Sciatic nerve (tissue), 2 donors: Measurements from ENCODE around the gene MLLT10. TPM values are rescaled to one million over a fixed set of nuclear protein-coding genes. Genes with fewer than 3 reads are reported as not detected.
"Not testable (repeated sequence)": the region's sequence is repeated elsewhere in the genome, so short reads cannot be mapped to it uniquely, and the experiment has no call there.

Source experiments
- ATAC-seq: fragments of 200-7000 bp; cut with Tn5 transposase; one replicate; pipeline ENCODE4 v1.9.1; 2020; ENCODE audit warnings: mild to moderate bottlenecking, moderate library complexity
- DNase-seq: peaks from one replicate; pipeline ENCODE4 v3.0.0-alpha.2; 2020; ENCODE audit warnings: low spot score
- intact Hi-C: fragments of 100-400 bp; cut with DNase I; formaldehyde crosslinking; loops from one replicate; pipeline ENCODE4 v1.14.2; 2022
- total RNA-seq: library from RNA; stranded (reverse); fragmentation: NEBNext Ultra II Directional; extraction: Animal tissue kit (Norgen Biotek cat#: 25700); gene quantifications from one replicate; pipeline ENCODE4 v1.2.1, GENCODE V29; 2021
- donor health status: DM: no; HTN: no; CAD: no.
- donor health status: DM: no; HTN: no; CAD: no.

The MLLT10 gene
- total RNA-seq, 1 donor from 2014 or later, result 68.1 TPM

DNA sequence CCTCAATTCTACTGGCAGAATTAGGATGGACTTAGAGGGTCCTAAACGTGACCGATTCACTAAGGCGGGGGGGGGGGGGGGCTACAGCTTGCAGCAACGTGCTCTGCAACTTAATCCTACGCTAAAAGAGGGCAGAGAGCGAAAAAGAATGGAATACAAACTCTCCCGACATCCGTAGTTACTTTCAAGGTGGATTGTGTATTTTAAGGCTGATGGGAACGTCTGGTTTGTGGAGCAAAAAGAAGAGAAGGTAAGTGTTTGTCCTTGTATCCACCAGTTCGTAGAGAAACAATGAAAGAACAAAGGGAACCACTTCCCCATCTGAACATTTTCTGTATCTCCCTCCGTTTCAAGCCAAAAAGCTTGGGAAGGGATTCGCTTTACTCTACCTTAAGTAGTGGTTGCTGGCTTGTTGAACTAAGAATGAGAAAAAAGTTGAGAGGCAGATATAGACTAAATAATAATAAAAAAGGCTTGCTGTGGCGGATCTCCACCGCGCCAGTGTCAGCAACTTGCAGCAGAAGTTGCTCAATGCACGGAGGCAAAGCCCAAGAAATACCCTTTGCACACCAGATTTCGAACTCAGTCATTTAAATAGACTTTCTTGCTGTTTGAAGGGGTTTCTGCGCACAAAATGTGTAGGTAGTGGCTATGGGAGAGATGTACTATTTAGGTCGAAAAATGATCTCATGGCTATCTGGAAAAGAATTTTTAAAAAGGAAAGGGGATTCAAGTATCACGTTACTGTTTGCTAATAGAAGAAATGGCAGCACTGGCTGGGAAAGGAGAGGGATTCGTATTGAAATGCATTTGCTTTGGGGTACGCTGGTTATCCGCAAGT lies 9.3 kb upstream of the MLLT10 start:
- intact Hi-C loops, result no loop called here
- no peak for DNase-seq
- ATAC-seq, result no peak

- intact Hi-C loops, result no loop called here
- ATAC-seq (peak; percentile 91), DNase-seq (peak; percentile 93)
Measured at GRCh38 chr10:21525367-21526187, 8.5 kb upstream of the MLLT10 start, which contains the start of gene SKIDA1. TSS of gene SKIDA1 (minus strand) at chr10:21525682. CDS start at chr10:21517822, 7,860 bp downstream.

DNA sequence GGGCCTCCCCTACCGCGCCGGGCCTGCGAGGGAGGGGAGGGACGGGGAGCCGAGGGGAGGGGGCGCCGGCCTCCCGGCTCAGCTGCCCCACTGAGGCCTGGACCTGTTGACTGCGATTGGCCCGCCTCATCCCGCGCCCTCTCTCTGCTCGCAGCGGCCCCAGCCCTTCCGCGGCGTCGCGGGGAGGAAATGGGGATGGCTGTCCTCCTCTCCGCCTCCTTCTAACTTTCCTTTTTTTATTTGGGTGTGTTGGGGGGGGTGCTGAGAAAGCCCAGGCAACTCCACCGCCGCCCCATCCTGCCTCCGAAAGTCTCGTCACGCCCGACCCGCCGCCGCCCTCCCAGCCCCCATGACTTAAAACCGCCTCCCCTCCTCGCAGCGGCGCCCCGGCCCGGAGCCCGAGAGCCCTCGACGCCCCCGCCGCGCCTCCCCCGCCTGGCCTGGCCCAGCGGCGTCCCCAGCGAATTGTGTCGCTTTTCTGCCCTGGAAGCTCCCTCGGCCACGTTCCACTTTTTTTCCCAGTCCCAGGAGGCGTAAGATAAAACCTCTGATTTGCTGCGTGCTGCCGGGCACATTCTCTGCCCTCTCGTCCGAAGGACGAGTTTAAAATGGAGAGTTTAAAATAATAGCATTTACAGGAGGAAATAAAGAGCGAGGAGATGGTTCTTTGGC lies 7.7 kb upstream of the MLLT10 start:
- DNase-seq (peak; percentile 91), ATAC-seq (peak; percentile 65)
- intact Hi-C loops, result no loop called here

DNA sequence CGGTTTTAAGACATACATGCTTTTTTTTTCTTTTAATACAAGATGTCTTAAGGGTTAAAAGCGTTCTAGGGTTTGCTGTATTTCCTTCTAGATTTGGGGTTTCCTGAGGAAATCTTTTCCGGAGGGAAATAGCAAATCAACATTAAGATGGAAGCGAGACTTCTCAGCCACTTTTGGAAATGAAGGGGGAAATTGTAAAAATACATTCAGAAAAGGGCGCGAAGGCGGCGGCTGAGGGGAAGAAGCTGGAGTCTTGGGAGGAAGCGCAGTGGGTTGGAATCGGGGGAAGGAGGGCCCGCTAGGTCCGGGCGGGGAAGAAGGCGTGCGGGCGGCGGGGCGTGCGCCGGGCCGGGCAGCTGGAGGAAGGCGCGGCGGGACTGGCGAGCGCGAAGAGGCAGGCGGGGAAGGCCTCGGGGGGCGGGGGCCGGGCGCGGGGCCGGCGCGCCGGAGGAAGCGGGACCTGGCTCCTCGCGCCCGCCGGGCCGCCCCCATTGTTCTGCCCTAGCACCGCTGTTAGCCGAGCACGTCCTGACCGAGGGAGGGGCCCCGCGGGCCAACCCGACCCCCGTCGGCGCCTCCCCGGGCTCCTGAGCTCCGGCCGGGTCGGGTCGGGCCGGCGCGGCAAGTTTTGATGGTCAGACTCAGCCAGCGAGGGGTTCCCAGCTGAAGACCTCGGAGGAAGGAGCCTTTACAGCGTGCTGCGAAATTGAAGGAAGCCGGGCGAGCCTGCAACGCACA lies 7.0 kb upstream of the MLLT10 start:
- ATAC-seq, result peak; percentile 40
- intact Hi-C loops, result no loop called here
- DNase-seq, result peak; percentile 85

DNA sequence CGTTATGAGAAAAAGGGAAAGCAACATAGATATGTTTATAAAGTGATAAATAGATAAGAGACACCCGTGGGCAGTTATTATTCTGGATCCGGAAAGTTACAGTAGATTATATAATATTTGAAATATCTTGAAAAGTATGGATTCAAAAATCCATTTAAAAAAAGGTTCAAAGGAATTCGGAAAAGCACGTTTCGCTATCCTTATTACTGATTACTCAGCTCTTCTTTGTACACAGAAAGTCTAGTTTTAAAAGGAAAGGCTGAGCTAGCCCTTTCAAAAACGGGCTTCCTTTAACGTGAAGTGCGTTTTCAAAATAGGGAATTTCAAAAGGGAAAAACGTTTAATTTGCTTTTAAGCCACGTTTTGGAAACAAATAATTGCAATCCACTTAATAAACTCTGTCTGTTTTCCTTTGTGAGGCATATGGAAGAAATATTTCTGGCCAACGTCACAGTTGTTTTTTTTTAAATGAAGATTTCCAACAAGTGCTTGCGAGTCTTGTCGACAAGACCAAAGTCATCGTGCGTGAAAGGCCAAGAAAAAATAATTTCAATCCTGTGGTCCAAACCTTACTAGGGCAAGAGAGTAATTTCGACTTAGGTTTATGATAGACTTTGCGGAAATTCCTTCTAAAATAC lies 6.3 kb upstream of the MLLT10 start:
- intact Hi-C loops, result no loop called here
- DNase-seq, result no peak
- no peak for ATAC-seq

- DNase-seq, result no peak
- intact Hi-C loops, result no loop called here
Measured at GRCh38 chr10:21528236-21529031, 5.6 kb upstream of the MLLT10 start.

DNA sequence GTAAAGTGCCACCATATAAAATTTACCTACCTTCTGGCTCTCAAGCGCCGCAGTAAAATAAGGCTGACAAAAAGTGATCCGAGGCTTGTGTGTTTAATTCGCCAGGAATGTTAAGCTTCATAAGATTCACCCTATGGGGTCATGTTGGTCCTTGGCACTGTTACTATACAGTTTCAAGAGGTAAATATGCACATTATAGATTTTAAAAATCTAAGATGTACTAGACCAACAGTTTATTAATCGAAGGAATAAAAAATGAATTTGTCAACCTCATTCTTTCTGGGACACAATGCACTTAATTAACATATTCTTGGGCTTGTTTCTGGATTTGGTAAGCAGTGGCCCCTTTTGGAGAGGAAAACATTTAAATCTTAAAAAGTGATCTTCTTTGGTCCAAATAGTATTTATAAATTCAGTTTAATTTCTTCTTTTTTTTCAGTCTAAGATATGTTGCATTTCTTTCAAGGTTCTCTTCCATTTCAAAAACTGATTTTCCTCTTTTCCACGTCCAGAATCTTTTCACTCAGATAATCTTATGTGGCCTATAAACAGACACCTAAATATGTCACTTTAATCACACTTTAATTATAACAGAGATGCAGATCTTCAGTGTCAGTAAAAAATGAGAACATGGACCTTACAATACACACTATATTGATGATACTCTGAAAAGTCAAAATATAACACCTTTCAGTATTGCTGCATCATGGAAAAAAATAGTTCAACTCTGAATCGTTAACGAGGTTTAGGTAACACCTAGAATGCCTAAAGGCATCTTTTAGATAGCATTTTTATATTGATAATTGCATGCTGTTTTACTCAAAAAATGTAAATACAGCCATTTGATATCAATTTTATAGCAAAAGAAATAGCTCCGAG lies 4.8 kb upstream of the MLLT10 start:
- no peak for ATAC-seq
- no peak for DNase-seq
- intact Hi-C loops, result no loop called here

More at GRCh38 chr10:21528236-21529031, 5.6 kb upstream of the MLLT10 start:
- ATAC-seq, result no peak

DNA sequence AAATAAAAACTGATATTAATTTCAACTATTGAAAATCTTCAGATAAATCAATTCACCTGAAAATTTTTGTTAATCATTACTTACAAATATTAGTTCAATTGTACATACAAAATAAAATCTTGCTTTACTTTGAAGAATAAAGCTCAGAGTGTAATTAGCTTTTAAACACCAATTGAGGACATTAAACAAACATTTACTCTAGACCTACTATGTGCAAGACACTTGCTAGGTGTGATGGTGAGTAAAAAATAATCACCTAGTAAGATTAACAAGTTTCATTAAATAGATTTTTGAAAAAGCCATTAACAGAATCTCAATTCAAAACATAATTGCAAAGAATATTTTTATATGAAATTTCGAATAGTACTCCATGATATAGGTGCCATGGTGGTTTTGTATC lies 3.9 kb upstream of the MLLT10 start:
- DNase-seq (no peak), ATAC-seq (no peak)
- intact Hi-C loops, result no loop called here

DNA sequence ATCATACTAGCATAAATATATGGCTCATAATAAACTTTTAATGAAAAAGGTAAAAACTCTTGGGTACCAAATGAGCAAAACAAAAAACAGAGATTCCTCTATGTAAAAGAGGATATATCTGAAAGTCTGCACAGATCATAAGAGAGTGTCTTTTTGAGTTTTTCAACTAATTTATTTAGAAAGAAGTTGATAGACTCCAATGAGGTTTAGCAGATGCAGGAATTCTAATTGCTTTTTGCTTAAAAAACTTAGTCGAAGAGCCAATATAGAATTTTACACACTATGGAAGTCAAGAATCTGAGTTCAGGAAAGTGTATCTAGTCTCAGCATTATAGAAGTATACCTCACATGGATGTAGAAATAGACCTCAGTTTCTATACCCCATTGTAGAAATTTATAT lies 3.4 kb upstream of the MLLT10 start:
- ATAC-seq (no peak), DNase-seq (no peak)
- intact Hi-C loops, result no loop called here

- intact Hi-C loops, result no loop called here
- DNase-seq (no peak), ATAC-seq (no peak)
Measured at GRCh38 chr10:21531164-21531563, 2.9 kb upstream of the MLLT10 start.

GRCh38 chr10:21532694-21533466 lies 1.2 kb upstream of the MLLT10 start:
- intact Hi-C loops, result no loop called here
- no peak for DNase-seq
- ATAC-seq, result no peak

DNA sequence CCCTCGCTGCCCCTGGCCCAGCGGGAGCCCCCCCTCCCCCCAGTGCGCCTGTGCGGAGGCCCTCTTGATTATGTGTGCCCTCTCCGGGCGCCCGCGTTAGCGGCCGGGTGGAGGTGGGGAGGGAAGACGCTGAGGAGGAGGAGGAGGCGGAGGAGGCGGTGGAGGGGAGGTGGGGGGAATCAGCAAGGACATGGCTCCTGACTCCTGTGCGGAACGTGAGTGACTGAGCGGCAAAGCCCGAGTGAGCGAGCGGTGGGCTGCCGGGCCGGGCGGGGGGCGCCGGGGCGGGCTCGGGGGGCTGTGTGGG lies 201 bp downstream of the MLLT10 start:
- DNase-seq (no peak), ATAC-seq (no peak)
- intact Hi-C loops, result no loop called here

GRCh38 chr10:21534604-21535493 lies 817 bp downstream of the MLLT10 start:
- peak; percentile 76 for DNase-seq
- intact Hi-C loops, result no loop called here
- ATAC-seq, result peak; percentile 8

DNA sequence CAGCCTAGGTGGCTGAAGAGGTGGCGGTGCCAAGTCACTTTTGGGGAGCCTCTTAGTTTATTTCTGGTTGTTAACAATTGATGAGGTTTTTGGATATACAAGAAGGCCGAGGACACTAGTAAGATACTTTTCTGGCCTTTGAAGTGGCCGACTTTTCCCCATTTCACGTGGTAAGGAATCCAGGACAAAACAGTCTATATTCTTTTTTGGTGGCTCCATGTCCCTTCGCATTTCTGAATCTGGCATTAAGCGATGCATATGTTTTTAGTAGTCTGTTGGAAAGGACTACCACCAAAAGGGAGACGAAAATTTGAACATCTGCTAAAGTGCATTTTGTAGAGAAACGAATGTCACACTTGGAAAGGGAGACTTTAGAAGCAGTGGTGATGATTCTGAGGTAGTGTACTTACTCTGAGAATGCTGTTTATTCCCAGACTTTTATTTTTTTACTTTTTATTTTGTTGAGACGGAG lies 1.5 kb downstream of the MLLT10 start:
- DNase-seq (no peak), ATAC-seq (no peak)
- intact Hi-C loops, result no loop called here

DNA sequence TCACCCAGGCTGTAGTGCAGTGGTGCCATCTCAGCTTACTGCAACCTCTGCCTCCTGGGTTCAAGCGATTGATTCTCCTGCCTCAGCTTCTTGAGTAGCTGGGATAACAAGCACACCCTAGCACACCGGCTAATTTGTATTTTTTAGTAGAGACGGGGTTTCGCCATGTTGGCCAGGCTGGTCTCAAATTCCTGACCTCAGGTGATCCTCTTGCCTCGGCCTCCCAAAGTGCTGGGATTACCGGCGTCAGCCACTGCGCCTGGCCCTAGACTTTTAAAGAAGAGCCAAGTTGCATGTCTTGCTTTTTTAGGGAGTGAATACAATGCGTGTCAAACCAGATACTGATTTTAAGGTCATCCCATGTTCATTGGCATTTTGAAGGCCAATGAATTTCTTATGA lies 1.9 kb downstream of the MLLT10 start:
- DNase-seq, intact Hi-C loops, ATAC-seq: not testable (repeated sequence)
